Heart left ventricle (tissue), 16 donors: ENCODE results near the gene CDH19. TPM values are rescaled to one million over a fixed set of nuclear protein-coding genes. Genes with fewer than 3 reads are reported as not detected.
A peak's percentile ranks its signal among the peaks of the same experiment; 100 is the strongest.

ENCODE experiments used
- ATAC-seq, 4 donors: fragments of 200-7000 bp; cut with Tn5 transposase; one replicate each; pipeline ENCODE4 v1.9.1; 2020 to 2022; ENCODE audit warnings: moderate library complexity in 4 of 4, mild to moderate bottlenecking in 3 of 4, moderate number of reproducible peaks in 1 of 4
- DNase-seq, 5 donors: peaks; one replicate each; pipeline ENCODE4 v3.0.0-alpha.2; 2020
- H3K27ac ChIP-seq, 12 donors: fragments of 200-600 bp; sonication (generic) in 4 of 12; one replicate each; pipeline versions ENCODE4 v1.5.0 to v1.8.0; 2016 to 2022; ENCODE audit warnings: mild to moderate bottlenecking in 2 of 12
- H3K27me3 ChIP-seq, 9 donors: fragments of 200-600 bp; sonication (generic) in 2 of 9; one replicate each; pipeline versions ENCODE4 v1.5.1 to v1.8.0; 2016 to 2022; ENCODE audit warnings: mild to moderate bottlenecking in 3 of 9
- H3K36me3 ChIP-seq, 9 donors: fragments of 200-600 bp; sonication (generic) in 2 of 9; one replicate each; pipeline versions ENCODE4 v1.5.0 to v1.8.0; 2018 to 2022; ENCODE audit warnings: mild to moderate bottlenecking in 2 of 9
- H3K4me1 ChIP-seq, 12 donors: fragments of 200-600 bp; sonication (generic) in 4 of 12; one replicate each; pipeline versions ENCODE4 v1.5.0 to v1.8.0; 2016 to 2022; ENCODE audit warnings: mild to moderate bottlenecking in 3 of 12
- H3K4me3 ChIP-seq, 12 donors: fragments of 200-600 bp; sonication (generic) in 4 of 12; one replicate each; pipeline versions ENCODE4 v1.5.0 to v1.8.0; 2017 to 2022; ENCODE audit warnings: mild to moderate bottlenecking in 9 of 12, moderate library complexity in 4 of 12
- H3K9me3 ChIP-seq, 12 donors: fragments of 200-600 bp; sonication (generic) in 4 of 12; one replicate each; pipeline versions ENCODE4 v1.5.0 to v1.8.0; 2016 to 2022; ENCODE audit warnings: mild to moderate bottlenecking in 1 of 12
- CTCF ChIP-seq, 12 donors: fragments of 200-600 bp; sonication (generic) in 4 of 12; IDR thresholded peaks; one replicate each; pipeline versions ENCODE4 v1.5.0 to v1.8.0; 2018 to 2022; ENCODE audit warnings: antibody characterized with exemption in 12 of 12, mild to moderate bottlenecking in 5 of 12
- POLR2A ChIP-seq, 2 donors: fragments of 450-650 bp; IDR thresholded peaks; one replicate each; pipeline ENCODE4 v1.6.1; 2017; ENCODE audit warnings: antibody characterized with exemption in 2 of 2, mild to moderate bottlenecking in 2 of 2, moderate library complexity in 2 of 2
- WGBS, 4 donors: extraction: QIAGEN DNeasy Blood & Tissue Kit in 2 of 4; methylation state at CpG; one replicate each; pipeline versions ENCODE4 v1.1.5 to v1.1.7; 2013 to 2018; 5-methylcytosine and 5-hydroxymethylcytosine counted together
- intact Hi-C, 10 donors: fragments of 100-400 bp; cut with DNase I; formaldehyde crosslinking; loops; one replicate each; pipeline versions ENCODE4 v1.11.1 to v1.14.2; 2022
- polyA plus RNA-seq, 2 donors: library from polyadenylated mRNA; stranded (reverse); fragments of 200-250 nt; gene quantifications; one replicate each; pipeline ENCODE4 v1.2.3, GENCODE V29; 2013
- total RNA-seq, 9 donors: library from RNA; depleted of rRNA in 2 of 9; stranded (reverse); fragments of >200 nt in 2 of 9; fragmentation: NEBNext Ultra II Directional in 3 of 9; extraction: Animal tissue kit (Norgen Biotek cat#: 25700) in 3 of 9; gene quantifications; one replicate each; pipeline versions ENCODE4 v1.1.0 to v1.2.4, GENCODE V29; 2016 to 2023
- donor health status: ischemic (EF 13 %, LVEDD 7.1; RV severe dilation, severe dysfunction).
- donor health status: healthy with polysubstance abuse.
- donor health status: DM: no; HTN: yes; CAD: no.
- donor health status: DM: no; HTN: no; CAD: no.
- donor health status: ischemic (EF 25% LVEDD 6.9; RV normal size, moderate dysfunction).
- donor health status: ischemic (EF 25% LVEDD 5.7; RV mildly dilated, moderate dysfunction).
- donor health status: healthy.
- donor health status: DM: yes; HTN: yes; CAD: no.
- donor health status: ischemic (EF 35%, LVEDD 5.7; RV mildly dilated, moderate dysfunction).
- donor health status: nonischemic (EF 11% LVEDD 7.7; RV severe dilation, severe dysfunction).
- donor health status: DM: yes; HTN: yes; CAD: no.
- donor health status: PGD.
- donor health status: ischemic (EF 29% LVEDD 5.4; RV normal size, mild dysfunction).
- donor health status: nonischemic (EF 23%, LVEDD 6.1; RV moderate dilation, normal function).

CDH19 gene
- total and polyA plus RNA-seq, 11 donors: 7.8 to 51.7 (median 12.2) TPM

- WGBS, 4 donors: 60 to 73% (median 62%) methylated on average over 4 of the region's 4 CpGs
- DNase-seq (no peak), ATAC-seq (no peak)
These were observed 12.7 kb upstream of the CDH19 start for GRCh38 chr18:66616523-66616983.

GRCh38 chr18:66615176-66615575 lies 11.3 kb upstream of the CDH19 start:
- Histone ChIP-seq H3K27me3 (no peaks in the 10 kb centered on the region), H3K4me3 (no peak overlapping the region), H3K4me1 (no peaks in the 10 kb centered on the region), H3K27ac (no peak overlapping the region), H3K9me3 (peaks cover 0 to 5% (median 0%) of the 10 kb centered on the region in 12 donors), H3K36me3 (no peaks in the 10 kb centered on the region)
- TF ChIP-seq POLR2A (IDR thresholded peaks at IDR 0.05): no peak
- TF ChIP-seq CTCF (IDR thresholded peaks at IDR 0.05): no peak
- intact Hi-C loops: no loop called here
- DNase-seq (no peak), ATAC-seq (no peak)

More at GRCh38 chr18:66616523-66616983, 12.7 kb upstream of the CDH19 start:
- no peaks in the 10 kb centered on the region for H3K27me3 ChIP-seq
- no peak overlapping the region for H3K4me3 ChIP-seq
- no peak overlapping the region for H3K27ac ChIP-seq
- H3K4me1 ChIP-seq: no peaks in the 10 kb centered on the region
- H3K9me3 ChIP-seq: peaks cover 0 to 16% (median 0%) of the 10 kb centered on the region in 12 donors
- TF ChIP-seq POLR2A (IDR thresholded peaks at IDR 0.05) (no peak), CTCF (IDR thresholded peaks at IDR 0.05) (peak in 3 of 12 donors; percentile 20 to 26 (median 22))
- H3K36me3 ChIP-seq: no peaks in the 10 kb centered on the region
- intact Hi-C loops: no loop called here

DNA sequence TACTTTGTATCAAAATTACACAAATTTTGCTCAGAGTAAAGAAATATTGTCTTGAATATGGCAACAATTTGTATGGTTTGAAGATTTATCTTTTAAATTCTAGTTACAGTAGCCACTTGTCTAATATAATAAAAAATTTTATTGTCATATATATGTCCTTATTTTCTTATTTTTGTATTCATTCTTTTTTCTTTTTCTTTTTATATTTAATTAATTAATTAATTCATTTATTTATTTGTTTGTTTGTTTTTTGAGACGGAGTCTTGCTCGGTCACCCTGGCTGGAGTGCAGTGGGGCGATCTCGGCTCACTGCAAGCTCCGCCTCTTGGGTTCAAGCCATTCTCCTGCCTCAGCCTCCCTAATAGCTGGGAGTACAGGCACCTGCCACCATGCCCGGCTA lies 3.7 kb upstream of the CDH19 start:
- H3K27ac ChIP-seq: no peak overlapping the region
- no peaks in the 10 kb centered on the region for H3K4me1 ChIP-seq
- H3K27me3 ChIP-seq: no peaks in the 10 kb centered on the region
- DNase-seq: no peak
- intact Hi-C loops: loop anchor here in 3 of 10 donors (10.0 kb wide), 2 partner anchors 117 to 127 kb away; no protein-coding TSS in a partner anchor
- no peak for ATAC-seq
- H3K36me3 ChIP-seq: no peaks in the 10 kb centered on the region
- no peak overlapping the region for H3K4me3 ChIP-seq
- no peak for TF ChIP-seq CTCF (IDR thresholded peaks at IDR 0.05)
- WGBS, 4 donors: 88 to 96% (median 93%) methylated on average over 6 of the region's 6 CpGs
- peaks cover 0 to 7% (median 0%) of the 10 kb centered on the region in 12 donors for H3K9me3 ChIP-seq

DNA sequence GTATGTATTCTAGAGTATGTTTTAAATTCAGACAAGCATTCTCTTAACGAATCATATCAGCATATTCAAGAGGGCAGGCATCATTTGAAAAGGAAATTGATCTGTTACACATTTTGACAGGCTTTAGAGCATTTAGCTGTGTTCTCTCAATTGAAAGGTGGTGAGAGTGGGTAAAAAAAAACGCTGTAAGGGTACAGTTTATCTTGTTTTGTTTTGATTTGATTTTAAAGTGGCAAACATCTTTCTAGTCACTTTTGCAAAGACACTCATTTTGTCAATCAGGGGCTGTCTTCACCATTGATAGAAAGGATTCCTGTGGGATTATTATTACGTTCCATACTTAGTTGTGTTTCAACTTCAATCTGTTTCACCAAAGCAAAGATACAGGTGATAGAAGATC lies 2.2 kb downstream of the CDH19 start:
- Histone ChIP-seq H3K4me1 (no peaks in the 10 kb centered on the region), H3K27ac (peak overlapping the region; percentile 2 to 73 (median 38)), H3K27me3 (no peaks in the 10 kb centered on the region), H3K9me3 (peaks cover 0 to 17% (median 4%) of the 10 kb centered on the region in 12 donors), H3K36me3 (no peaks in the 10 kb centered on the region), H3K4me3 (peak overlapping the region in 10 of 12 donors; percentile 21 to 56 (median 43))
- WGBS, 4 donors: 30 to 37% (median 34%) methylated on average over 3 of the region's 3 CpGs
- DNase-seq: no peak
- TF ChIP-seq POLR2A (IDR thresholded peaks at IDR 0.05) (no peak), CTCF (IDR thresholded peaks at IDR 0.05) (no peak)
- intact Hi-C loops: loop anchor here in 3 of 10 donors (10.0 kb wide), 2 partner anchors 123 to 133 kb away; no protein-coding TSS in a partner anchor
- ATAC-seq: no peak
